Measurements from ENCODE around the gene DLGAP1.

DNA sequence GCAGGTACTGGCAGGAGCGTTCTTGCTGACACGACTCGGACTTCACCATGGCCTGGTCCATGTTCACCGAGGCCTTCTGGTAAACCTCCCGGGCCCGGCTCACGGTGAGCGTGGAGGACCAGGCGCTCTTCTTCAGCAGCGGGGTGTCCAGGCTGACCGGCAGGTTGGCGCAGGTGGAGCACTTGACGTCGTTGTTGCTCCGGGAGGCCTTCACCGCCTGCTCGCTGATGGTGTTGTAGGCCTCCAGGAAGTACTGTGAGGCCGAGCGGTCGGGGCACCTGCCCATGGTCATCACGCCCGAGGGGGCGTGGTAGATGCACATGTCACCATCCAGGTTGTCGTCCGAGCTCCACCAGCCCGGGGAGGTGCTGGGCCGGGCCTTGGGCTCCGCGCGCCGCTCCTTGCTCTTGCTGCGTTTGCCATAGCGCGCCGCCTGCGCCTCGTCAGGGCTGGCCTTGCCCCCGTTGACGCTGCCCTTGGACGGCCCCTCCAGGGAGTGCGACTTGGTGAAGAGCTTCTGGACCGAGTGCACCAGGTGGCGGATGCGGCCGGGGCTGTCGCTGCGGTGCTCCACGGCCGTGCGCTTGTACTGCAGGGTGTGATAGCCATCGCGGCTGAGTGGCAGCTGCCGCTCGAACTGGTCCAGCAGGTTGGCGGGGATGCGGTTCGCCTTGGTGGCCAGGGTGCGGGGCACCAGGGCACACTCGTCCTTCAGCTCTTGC lies 575.8 kb downstream of the DLGAP1 start:
- TF ChIP-seq, protein P1, sequence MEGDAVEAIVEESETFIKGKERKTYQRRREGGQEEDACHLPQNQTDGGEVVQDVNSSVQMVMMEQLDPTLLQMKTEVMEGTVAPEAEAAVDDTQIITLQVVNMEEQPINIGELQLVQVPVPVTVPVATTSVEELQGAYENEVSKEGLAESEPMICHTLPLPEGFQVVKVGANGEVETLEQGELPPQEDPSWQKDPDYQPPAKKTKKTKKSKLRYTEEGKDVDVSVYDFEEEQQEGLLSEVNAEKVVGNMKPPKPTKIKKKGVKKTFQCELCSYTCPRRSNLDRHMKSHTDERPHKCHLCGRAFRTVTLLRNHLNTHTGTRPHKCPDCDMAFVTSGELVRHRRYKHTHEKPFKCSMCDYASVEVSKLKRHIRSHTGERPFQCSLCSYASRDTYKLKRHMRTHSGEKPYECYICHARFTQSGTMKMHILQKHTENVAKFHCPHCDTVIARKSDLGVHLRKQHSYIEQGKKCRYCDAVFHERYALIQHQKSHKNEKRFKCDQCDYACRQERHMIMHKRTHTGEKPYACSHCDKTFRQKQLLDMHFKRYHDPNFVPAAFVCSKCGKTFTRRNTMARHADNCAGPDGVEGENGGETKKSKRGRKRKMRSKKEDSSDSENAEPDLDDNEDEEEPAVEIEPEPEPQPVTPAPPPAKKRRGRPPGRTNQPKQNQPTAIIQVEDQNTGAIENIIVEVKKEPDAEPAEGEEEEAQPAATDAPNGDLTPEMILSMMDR (IDR thresholded peaks at IDR 0.05): no peak
- TF ChIP-seq POLR2A (IDR thresholded peaks at IDR 0.05) (no peak), EP300 (IDR thresholded peaks at IDR 0.05) (no peak)
